GM12878 (cell line): Measurements from ENCODE around the gene SEMA5A. TPM values are rescaled to one million over a fixed set of nuclear protein-coding genes. Genes with fewer than 3 reads are reported as not detected.

ENCODE experiments used
- ATAC-seq: fragments of 200-7000 bp; cut with Tn5 transposase; 3 replicates; pipeline ENCODE4 v1.9.1; 2020; ENCODE audit warnings: mild to moderate bottlenecking, moderate library complexity
- BruUV-seq: library from RNA; stranded (reverse); fragments of 400-500 nt; replicated peaks from 2 replicates; lab custom pipeline; 2021; lab: Mats Ljungman, UMichigan
- CTCF ChIA-PET: fragments of 300-600 bp; sonication (Branson Sonifier 250); formaldehyde crosslinking; extraction: SDS; loops from one replicate; lab custom pipeline; 2021; ENCODE audit warnings: inconsistent platforms; lab: Yijun Ruan, JAX
- POLR2A ChIA-PET: fragments of 350-600 bp; formaldehyde crosslinking; extraction: SDS; loops from one replicate; lab custom pipeline; 2021; ENCODE audit warnings: inconsistent platforms; lab: Charles Lee
- RAD21 ChIA-PET: fragments of 300-600 bp; sonication (Branson Sonifier 250); formaldehyde crosslinking; loops from one replicate; lab custom pipeline; 2023; ENCODE audit warnings: antibody characterized with exemption; ENCODE audit not compliant: unreplicated experiment; lab: Charles Lee
- SMC1A ChIA-PET: fragments of 300-600 bp; sonication (Branson Sonifier 250); formaldehyde crosslinking; loops from one replicate; lab custom pipeline; 2023; ENCODE audit not compliant: unreplicated experiment, uncharacterized antibody; lab: Charles Lee
- DNase-seq: peaks from one replicate; pipeline ENCODE4 v3.0.0-alpha.2; 2011; ENCODE audit warnings: low read depth, low spot score
- FAIRE-seq: peaks from 3 replicates; lab custom pipeline; 2011; peaks lifted over from hg19 to GRCh38; lab: Jason Lieb, UNC
- H2AFZ ChIP-seq: 2 replicates; pipeline ENCODE4 v1.6.0; 2011; ENCODE audit warnings: low read depth, low read length, control low read depth; ENCODE audit not compliant: control insufficient read depth
- H3K27ac ChIP-seq: 2 replicates; pipeline ENCODE4 v1.5.1; 2011; ENCODE audit warnings: control low read depth; ENCODE audit not compliant: control insufficient read depth, insufficient read depth
- H3K27me3 ChIP-seq, 2 experiments: replicated peaks in 1 of 2; 2 replicates each; pipeline versions ENCODE4 v1.6.0 to v1.6.1; 2011; ENCODE audit warnings: low read length in 1 of 2; ENCODE audit not compliant: control insufficient read depth in 2 of 2, insufficient read depth in 2 of 2
- H3K36me3 ChIP-seq, 2 experiments: 2 replicates each; pipeline ENCODE4 v1.5.1; 2011; ENCODE audit warnings: low read length in 1 of 2; ENCODE audit not compliant: control insufficient read depth in 2 of 2, insufficient read depth in 2 of 2
- H3K4me1 ChIP-seq: 2 replicates; pipeline ENCODE4 v1.6.1; 2011; ENCODE audit warnings: mild to moderate bottlenecking, low read length, moderate library complexity, mixed read lengths; ENCODE audit not compliant: control insufficient read depth, insufficient read depth
- H3K4me2 ChIP-seq: 2 replicates; pipeline ENCODE4 v1.6.0; 2011; ENCODE audit warnings: control low read depth; ENCODE audit not compliant: control insufficient read depth, insufficient read depth
- H3K4me3 ChIP-seq: fragments of 200-600 bp; sonication (generic); 2 replicates; pipeline ENCODE4 v1.5.1; 2016
- H3K79me2 ChIP-seq: 2 replicates; pipeline ENCODE4 v1.6.0; 2011; ENCODE audit warnings: low read length; ENCODE audit not compliant: control insufficient read depth, insufficient read depth
- H3K9ac ChIP-seq: 2 replicates; pipeline ENCODE4 v1.8.0; 2011; ENCODE audit warnings: low read length, control low read depth, mixed read lengths; ENCODE audit not compliant: control insufficient read depth, insufficient read depth
- H3K9me3 ChIP-seq: replicated peaks from 3 replicates; pipeline ENCODE4 v1.5.1; 2011; ENCODE audit warnings: mild to moderate bottlenecking, low read length; ENCODE audit not compliant: control insufficient read depth, insufficient read depth
- H4K20me1 ChIP-seq: 2 replicates; pipeline ENCODE4 v1.6.0; 2011; ENCODE audit not compliant: control insufficient read depth, insufficient read depth
- CBX3 ChIP-seq: fragments of 200-600 bp; sonication (generic); IDR thresholded peaks from 2 replicates; pipeline ENCODE4 v1.6.1; 2016; ENCODE audit warnings: low read depth, borderline replicate concordance
- CUX1 ChIP-seq: IDR thresholded peaks from 2 replicates; pipeline ENCODE4 v1.6.1; 2012; ENCODE audit warnings: improper control_type of control experiment, low read depth, low read length; ENCODE audit not compliant: insufficient replicate concordance
- MAX ChIP-seq: IDR thresholded peaks from 2 replicates; pipeline ENCODE4 v1.6.1; 2012; ENCODE audit warnings: low read depth, low read length, improper control_type of control experiment
- NR2F1 ChIP-seq: fragments of 450-650 bp; conservative IDR thresholded peaks from 2 replicates; pipeline ENCODE4 v1.6.1; 2017; ENCODE audit warnings: mild to moderate bottlenecking
- SIX5 ChIP-seq: IDR thresholded peaks from 2 replicates; pipeline ENCODE4 v1.6.1; 2011; ENCODE audit warnings: mild to moderate bottlenecking, low read depth, low read length, moderate library complexity; ENCODE audit not compliant: severe bottlenecking
- SREBF2 ChIP-seq: IDR thresholded peaks from 2 replicates; pipeline ENCODE4 v1.6.1; 2012; ENCODE audit warnings: mild to moderate bottlenecking, low read length
- USF1 ChIP-seq: IDR thresholded peaks from 2 replicates; pipeline ENCODE4 v1.6.1; 2011; ENCODE audit warnings: borderline replicate concordance, low read depth, mild to moderate bottlenecking, moderate library complexity, mixed read lengths, low read length; ENCODE audit not compliant: insufficient read depth; ENCODE audit errors: extremely low read length
- ZNF24 ChIP-seq: fragments of 450-650 bp; IDR thresholded peaks from 2 replicates; pipeline ENCODE4 v1.6.1; 2017; ENCODE audit warnings: antibody characterized with exemption, mild to moderate bottlenecking
- ZNF384 ChIP-seq: IDR thresholded peaks from 2 replicates; pipeline ENCODE4 v1.6.1; 2012; ENCODE audit warnings: low read depth, mild to moderate bottlenecking, low read length, improper control_type of control experiment, borderline replicate concordance
- ZZZ3 ChIP-seq: IDR thresholded peaks from 2 replicates; pipeline ENCODE4 v1.6.1; 2011; ENCODE audit warnings: low read depth; ENCODE audit not compliant: control insufficient read depth, insufficient read length
- WGBS: methylation state at CpG from one replicate; pipeline ENCODE4 v1.1.6; 2016; ENCODE audit warnings: low lambda C conversion rate; ENCODE audit not compliant: insufficient replicate concordance, insufficient coverage; ENCODE audit errors: missing lambda C conversion rate; 5-methylcytosine and 5-hydroxymethylcytosine counted together
- in situ Hi-C: fragments of 300-500 bp; cut with MboI; formaldehyde crosslinking; loops from 9 replicates; pipeline ENCODE4 v1.14.3; 2018; ENCODE audit warnings: mixed read lengths
- intact Hi-C: fragments of 100-400 bp; cut with micrococcal nuclease; formaldehyde crosslinking; loops from one replicate; pipeline ENCODE4 v1.14.2; 2022; ENCODE audit not compliant: unreplicated experiment
- polyA plus RNA-seq, 11 experiments: library from polyadenylated mRNA; depleted of rRNA in 4 of 11; unstranded in 6 of 11; stranded (reverse) in 5 of 11; fragments of >200 nt; fragmentation: Nextera tagmentation in 4 of 11; fragmentation: Illumina TruSeq in 1 of 11; extraction: Ambion mirVana in 4 of 11; extraction: Trizol in 1 of 11; gene quantifications; 1 replicate in 1 of 11; 2 replicates in 10 of 11; pipeline versions ENCODE4 v1.2.1 to v1.2.3, GENCODE V29; 2011 to 2016; ENCODE audit warnings: inconsistent platforms in 2 of 11, missing spikeins in 2 of 11, low read depth in 1 of 11
- total RNA-seq, 4 experiments: library from RNA; depleted of rRNA in 3 of 4; stranded (reverse); fragments of >200 nt in 3 of 4; fragmentation: Illumina TruSeq in 1 of 4; extraction: Trizol in 1 of 4; gene quantifications; 2 replicates each; pipeline versions ENCODE4 v1.2.1 to v1.2.3, GENCODE V29; 2013 to 2021

The SEMA5A gene
- total and polyA plus RNA-seq, 10 of the 15 experiments (the other 5 are each of a cell fraction or from before 2014, with no cell fraction given) = 0.03 to 2.4 (median 0.09) TPM; not detected in 1

- no peak overlapping the region for H3K4me3 ChIP-seq
- TF ChIP-seq CBX3 (no peak), USF1 (peak; percentile 33)
- ChIA-PET POLR2A (no interaction called here), SMC1A (no interaction called here), CTCF (no interaction called here), RAD21 (no interaction called here)
- FAIRE-seq (no peak), DNase-seq (no peak), ATAC-seq (no peak)
- in situ Hi-C loops = no loop called here
- BruUV-seq = no TSS peak
- H3K27ac ChIP-seq = no peak overlapping the region
- H4K20me1 ChIP-seq = no peaks in the 10 kb centered on the region
- H3K27me3 ChIP-seq = no peaks in the 10 kb centered on the region
- H3K79me2 ChIP-seq = no peaks in the 10 kb centered on the region
- no peak overlapping the region for H3K9ac ChIP-seq
- intact Hi-C loops = no loop called here
- H3K36me3 ChIP-seq = no peaks in the 10 kb centered on the region
- no peak overlapping the region for H3K4me2 ChIP-seq
- no peaks in the 10 kb centered on the region for H3K4me1 ChIP-seq
- H2AFZ ChIP-seq = no peak overlapping the region
- 13% methylated on average over 4 of the region's 4 CpGs for WGBS
- no peaks in the 10 kb centered on the region; the same call in 2 of the 3 replicates for H3K9me3 ChIP-seq
These were observed 91.8 kb downstream of the SEMA5A start for GRCh38 chr5:9454012-9454481.

GRCh38 chr5:9453480-9454011 lies 92.3 kb downstream of the SEMA5A start:
- Histone ChIP-seq H3K36me3 (no peaks in the 10 kb centered on the region), H3K27me3 (no peaks in the 10 kb centered on the region), H3K4me1 (no peaks in the 10 kb centered on the region), H2AFZ (no peak overlapping the region), H3K4me2 (no peak overlapping the region), H3K79me2 (no peaks in the 10 kb centered on the region), H3K9ac (no peak overlapping the region), H4K20me1 (no peaks in the 10 kb centered on the region), H3K9me3 (no peaks in the 10 kb centered on the region; the same call in 2 of the 3 replicates), H3K4me3 (no peak overlapping the region), H3K27ac (no peak overlapping the region)
- DNase-seq (no peak), FAIRE-seq (no peak), ATAC-seq (no peak)
- ChIA-PET SMC1A (no interaction called here), RAD21 (no interaction called here), CTCF (no interaction called here), POLR2A (no interaction called here)
- in situ Hi-C loops (no loop called here), intact Hi-C loops (no loop called here)
- BruUV-seq = no TSS peak
- 3% methylated on average over 2 of the region's 2 CpGs for WGBS
- TF ChIP-seq ZNF384 (no peak), CUX1 (no peak), ZNF24 (no peak), MAX (no peak), ZZZ3 (no peak), SIX5 (no peak), SREBF2 (no peak), NR2F1 (no peak)
